ENCODE data around the gene SDK1.

The SDK1 gene

GRCh38 chr7:3589752-3590151 is 288.7 kb downstream of the SDK1 start:
- H3K27ac ChIP-seq: no peak overlapping the region
- DNase-seq (ENCODE audit: low spot score): peak; percentile 83
- ChIA-PET CTCF (no interaction called here), POLR2A (ENCODE audit: low non-redundant PET) (no interaction called here)
- no peak for TF ChIP-seq CTCF (conservative IDR thresholded peaks at IDR 0.05; ENCODE audit: low read depth)

- no peak for DNase-seq (ENCODE audit: low spot score)
- H3K27ac ChIP-seq: no peak overlapping the region
- ChIA-PET CTCF (no interaction called here), POLR2A (ENCODE audit: low non-redundant PET) (no interaction called here)
- TF ChIP-seq CTCF (conservative IDR thresholded peaks at IDR 0.05; ENCODE audit: low read depth): no peak
These were observed 290.2 kb downstream of the SDK1 start for GRCh38 chr7:3591219-3591618.

- ChIA-PET POLR2A (ENCODE audit: low non-redundant PET) (no interaction called here), CTCF (no interaction called here)
- TF ChIP-seq CTCF (conservative IDR thresholded peaks at IDR 0.05; ENCODE audit: low read depth): no peak
- H3K27ac ChIP-seq: no peak overlapping the region
- no peak for DNase-seq (ENCODE audit: low spot score)
These were observed 290.9 kb downstream of the SDK1 start for GRCh38 chr7:3591944-3592343.

- ChIA-PET CTCF (no interaction called here), POLR2A (ENCODE audit: low non-redundant PET) (no interaction called here)
- no peak overlapping the region for H3K27ac ChIP-seq
- TF ChIP-seq CTCF (conservative IDR thresholded peaks at IDR 0.05; ENCODE audit: low read depth): no peak
- no peak for DNase-seq (ENCODE audit: low spot score)
These were observed 291.5 kb downstream of the SDK1 start for GRCh38 chr7:3592401-3593134.

GRCh38 chr7:3594901-3595300 is 293.8 kb downstream of the SDK1 start:
- ChIA-PET CTCF (no interaction called here), POLR2A (ENCODE audit: low non-redundant PET) (no interaction called here)
- TF ChIP-seq CTCF (conservative IDR thresholded peaks at IDR 0.05; ENCODE audit: low read depth): no peak
- DNase-seq (ENCODE audit: low spot score): no peak
- no peak overlapping the region for H3K27ac ChIP-seq

GRCh38 chr7:3598854-3599253 is 297.8 kb downstream of the SDK1 start:
- no peak for DNase-seq (ENCODE audit: low spot score)
- TF ChIP-seq CTCF (conservative IDR thresholded peaks at IDR 0.05; ENCODE audit: low read depth): no peak
- H3K27ac ChIP-seq: no peak overlapping the region
- POLR2A ChIA-PET (ENCODE audit: low non-redundant PET): no interaction called here
- CTCF ChIA-PET: no interaction called here
